H1 (cell line): ENCODE data around the gene ABCF2. TPM values are rescaled to one million over a fixed set of nuclear protein-coding genes. Genes with fewer than 3 reads are reported as not detected.

Experiments used
- CTCF ChIA-PET: fragments of 300-600 bp; sonication (Branson Sonifier 250); formaldehyde crosslinking; loops from one replicate; lab custom pipeline; 2021; ENCODE audit not compliant: partially characterized antibody; lab: Charles Lee
- POLR2A ChIA-PET: fragments of 300-600 bp; sonication (Branson Sonifier 250); formaldehyde crosslinking; loops from one replicate; lab custom pipeline; 2021; ENCODE audit warnings: inconsistent platforms; ENCODE audit not compliant: partially characterized antibody; lab: Charles Lee
- DNase-seq, 2 experiments: peaks; one replicate each; pipeline versions ENCODE4 v3.0.0 to v3.0.0-alpha.2; 2010 to 2022; ENCODE audit warnings: low spot score in 2 of 2, low read depth in 1 of 2, mixed read lengths in 1 of 2
- FAIRE-seq: peaks from 2 replicates; lab custom pipeline; 2011; peaks lifted over from hg19 to GRCh38; lab: Jason Lieb, UNC
- H2AFZ ChIP-seq: 2 replicates; pipeline ENCODE4 v1.8.1; 2012; ENCODE audit warnings: low read length, inconsistent platforms
- H2AK5ac ChIP-seq: 2 replicates; pipeline ENCODE4 v1.6.1; 2013; ENCODE audit warnings: low read depth, low read length
- H2BK120ac ChIP-seq: replicated peaks from 2 replicates; pipeline ENCODE3; 2013; ENCODE audit warnings: low read depth, low read length, inconsistent platforms
- H2BK12ac ChIP-seq: 2 replicates; pipeline ENCODE4 v1.6.1; 2013; ENCODE audit warnings: low read depth, low read length
- H2BK15ac ChIP-seq: 2 replicates; pipeline ENCODE4 v1.6.1; 2013; ENCODE audit warnings: low read length
- H2BK20ac ChIP-seq: 2 replicates; pipeline ENCODE4 v1.6.1; 2013; ENCODE audit warnings: low read length
- H2BK5ac ChIP-seq: 2 replicates; pipeline ENCODE4 v1.6.1; 2013; ENCODE audit warnings: low read depth, low read length
- H3K14ac ChIP-seq: 2 replicates; pipeline ENCODE4 v1.6.1; 2013; ENCODE audit warnings: inconsistent platforms; ENCODE audit not compliant: insufficient read length
- H3K18ac ChIP-seq: 2 replicates; pipeline ENCODE4 v1.6.1; 2013; ENCODE audit warnings: low read length; ENCODE audit errors: extremely low read depth
- H3K23ac ChIP-seq: 2 replicates; pipeline ENCODE4 v1.6.1; 2013; ENCODE audit warnings: inconsistent platforms; ENCODE audit not compliant: insufficient read length
- H3K23me2 ChIP-seq: 2 replicates; pipeline ENCODE4 v1.6.1; 2013; ENCODE audit warnings: low read depth, low read length
- H3K27ac ChIP-seq: 2 replicates; pipeline ENCODE4 v1.6.1; 2011; ENCODE audit warnings: low read depth, low read length, inconsistent platforms
- H3K27me3 ChIP-seq, 4 experiments: replicated peaks in 1 of 4; 1 replicate in 1 of 4; 2 replicates in 3 of 4; pipeline versions ENCODE4 v1.6.1 to v1.8.1; 2011 to 2013; ENCODE audit warnings: low read length in 3 of 4, mild to moderate bottlenecking in 3 of 4, inconsistent platforms in 2 of 4, mixed read lengths in 2 of 4, moderate library complexity in 1 of 4; ENCODE audit not compliant: control insufficient read depth in 3 of 4, insufficient read depth in 3 of 4; ENCODE audit errors: extremely low read depth in 1 of 4
- H3K36me3 ChIP-seq, 4 experiments: 2 replicates each; pipeline versions ENCODE4 v1.6.1 to v1.8.1; 2011 to 2013; ENCODE audit warnings: mild to moderate bottlenecking in 4 of 4, low read length in 3 of 4, moderate library complexity in 2 of 4, control low read depth in 1 of 4, inconsistent platforms in 1 of 4; ENCODE audit not compliant: insufficient read depth in 4 of 4, control insufficient read depth in 2 of 4
- H3K4ac ChIP-seq: replicated peaks from 2 replicates; pipeline ENCODE3; 2013; ENCODE audit warnings: low read length, low read depth, mixed read lengths, inconsistent platforms; ENCODE audit not compliant: insufficient read length
- H3K4me1 ChIP-seq, 4 experiments: replicated peaks in 1 of 4; 1 replicate in 1 of 4; 2 replicates in 3 of 4; pipeline versions ENCODE4 v1.6.1 to v1.8.1; 2011 to 2013; ENCODE audit warnings: low read length in 3 of 4, inconsistent platforms in 2 of 4, mixed read lengths in 1 of 4; ENCODE audit not compliant: insufficient read depth in 4 of 4, control insufficient read depth in 3 of 4
- H3K4me2 ChIP-seq, 2 experiments: 2 replicates each; pipeline versions ENCODE4 v1.6.1 to v1.8.1; 2011 to 2013; ENCODE audit warnings: low read depth in 2 of 2, low read length in 2 of 2, control low read depth in 1 of 2, inconsistent platforms in 1 of 2, mild to moderate bottlenecking in 1 of 2; ENCODE audit not compliant: insufficient read depth in 1 of 2
- H3K4me3 ChIP-seq, 4 experiments: fragments of 200-600, 300-600 bp in 1 of 4; sonication (generic), shearing (Covaris generic), sonication (Bioruptor Twin) in 1 of 4; 2 replicates each; pipeline versions ENCODE4 v1.5.1 to v1.8.1; 2011 to 2016; ENCODE audit warnings: low read length in 4 of 4, low read depth in 3 of 4, control low read depth in 2 of 4, inconsistent platforms in 2 of 4, mild to moderate bottlenecking in 2 of 4, mixed read lengths in 1 of 4, moderate library complexity in 1 of 4; ENCODE audit not compliant: insufficient read depth in 2 of 4; ENCODE audit errors: extremely low read depth in 1 of 4
- H3K56ac ChIP-seq: replicated peaks from 2 replicates; pipeline ENCODE3; 2013; ENCODE audit warnings: low read depth, mild to moderate bottlenecking, mixed read lengths, low read length, inconsistent platforms; ENCODE audit not compliant: insufficient read length
- H3K79me1 ChIP-seq: 2 replicates; pipeline ENCODE4 v1.6.1; 2013; ENCODE audit warnings: low read depth, low read length, control low read depth
- H3K79me2 ChIP-seq, 2 experiments: 2 replicates each; pipeline versions ENCODE4 v1.6.1 to v1.8.1; 2012 to 2013; ENCODE audit warnings: low read length in 2 of 2, mild to moderate bottlenecking in 2 of 2, inconsistent platforms in 1 of 2; ENCODE audit not compliant: insufficient read depth in 2 of 2, control insufficient read depth in 1 of 2
- H3K9ac ChIP-seq, 4 experiments: replicated peaks in 1 of 4; 1 replicate in 1 of 4; 2 replicates in 3 of 4; pipeline versions ENCODE4 v1.6.1 to v1.8.1; 2011 to 2013; ENCODE audit warnings: low read depth in 3 of 4, low read length in 3 of 4, control low read depth in 2 of 4, mild to moderate bottlenecking in 2 of 4, moderate library complexity in 2 of 4, inconsistent platforms in 1 of 4; ENCODE audit errors: extremely low read depth in 1 of 4
- H3K9me3 ChIP-seq, 2 experiments: 2 replicates each; pipeline versions ENCODE4 v1.6.1 to v1.8.1; 2012 to 2013; ENCODE audit warnings: mild to moderate bottlenecking in 2 of 2, moderate library complexity in 2 of 2, control low read depth in 1 of 2, inconsistent platforms in 1 of 2, low read depth in 1 of 2, low read length in 1 of 2, mixed read lengths in 1 of 2; ENCODE audit not compliant: insufficient read depth in 2 of 2
- H4K20me1 ChIP-seq, 2 experiments: replicated peaks in 1 of 2; 2 replicates each; pipeline versions ENCODE3 to v1.8.1; 2011 to 2013; ENCODE audit warnings: inconsistent platforms in 2 of 2, low read length in 2 of 2, mild to moderate bottlenecking in 1 of 2; ENCODE audit not compliant: insufficient read depth in 2 of 2, control insufficient read depth in 1 of 2
- H4K5ac ChIP-seq: 2 replicates; pipeline ENCODE4 v1.6.1; 2013; ENCODE audit warnings: low read length, low read depth, mixed read lengths, inconsistent platforms; ENCODE audit not compliant: insufficient read length
- H4K8ac ChIP-seq: 2 replicates; pipeline ENCODE4 v1.8.0; 2013; ENCODE audit warnings: mild to moderate bottlenecking, moderate library complexity, low read length, inconsistent platforms; ENCODE audit not compliant: insufficient read depth; ENCODE audit errors: extremely low read depth
- H4K91ac ChIP-seq: replicated peaks from 2 replicates; pipeline ENCODE3; 2013; ENCODE audit warnings: low read length, mixed read lengths, inconsistent platforms; ENCODE audit not compliant: insufficient read length
- ATF3 ChIP-seq: IDR thresholded peaks from 2 replicates; pipeline ENCODE4 v1.6.1; 2011; ENCODE audit warnings: low read depth, mild to moderate bottlenecking, low read length; ENCODE audit not compliant: insufficient read depth
- BCL11A ChIP-seq, 2 experiments: IDR thresholded peaks; one replicate each; pipeline ENCODE4 v1.6.1; 2011; ENCODE audit warnings: low read depth in 2 of 2, low read length in 2 of 2, mild to moderate bottlenecking in 2 of 2
- BRCA1 ChIP-seq: IDR thresholded peaks from 2 replicates; pipeline ENCODE4 v1.6.1; 2012; ENCODE audit warnings: low read depth, low read length, improper control_type of control experiment
- EZH2 ChIP-seq: fragments of 200-600 bp; sonication (generic); IDR thresholded peaks from 2 replicates; pipeline ENCODE4 v1.7.1; 2012; ENCODE audit warnings: low read depth, mild to moderate bottlenecking, moderate library complexity, low read length, inconsistent platforms; ENCODE audit not compliant: severe bottlenecking
- GABPA ChIP-seq: IDR thresholded peaks from 2 replicates; pipeline ENCODE4 v1.6.1; 2011; ENCODE audit warnings: mild to moderate bottlenecking, low read length, moderate library complexity, borderline replicate concordance; ENCODE audit not compliant: insufficient read depth
- KDM1A ChIP-seq: fragments of 200-600, 300-600 bp; sonication (generic); IDR thresholded peaks from 2 replicates; pipeline ENCODE4 v1.7.1; 2016; ENCODE audit warnings: mild to moderate bottlenecking, low read length, borderline replicate concordance
- NANOG ChIP-seq: IDR thresholded peaks from 2 replicates; pipeline ENCODE4 v1.6.1; 2011; ENCODE audit warnings: low read length, low read depth, mild to moderate bottlenecking, inconsistent platforms; ENCODE audit not compliant: insufficient read depth, poor library complexity, severe bottlenecking
- PHF8 ChIP-seq: fragments of 200-600 bp; sonication (generic); conservative IDR thresholded peaks from 2 replicates; pipeline ENCODE4 v1.7.1; 2012; ENCODE audit warnings: low read depth, mild to moderate bottlenecking, inconsistent platforms, low read length, moderate library complexity
- POLR2A ChIP-seq, 2 experiments: IDR thresholded peaks; 1 replicate in 1 of 2; 2 replicates in 1 of 2; pipeline ENCODE4 v1.6.1; 2011; ENCODE audit warnings: low read depth in 2 of 2, low read length in 2 of 2, mild to moderate bottlenecking in 2 of 2; ENCODE audit errors: control extremely low read depth in 1 of 2
- RNF2 ChIP-seq: fragments of 200-900, 300-1000 bp; sonication (generic); IDR thresholded peaks from 2 replicates; pipeline ENCODE4 v1.7.1; 2016; ENCODE audit warnings: borderline replicate concordance, low read depth, mild to moderate bottlenecking, antibody characterized with exemption, low read length; ENCODE audit not compliant: poor library complexity, severe bottlenecking; ENCODE audit errors: missing control alignments
- SUZ12 ChIP-seq: fragments of 200-600 bp; sonication (generic); IDR thresholded peaks from 2 replicates; pipeline ENCODE4 v1.6.1; 2012; ENCODE audit warnings: mild to moderate bottlenecking, inconsistent platforms, low read length, moderate library complexity, mixed read lengths
- WGBS, 2 experiments: shearing (Covaris generic) in 1 of 2; methylation state at CpG; one replicate each; pipeline versions ENCODE4 v1.1.6 to v1.1.7; 2013 to 2015; ENCODE audit warnings: low lambda C conversion rate in 2 of 2, mixed read lengths in 2 of 2, inconsistent platforms in 1 of 2, low coverage in 1 of 2, missing lambda C conversion rate in 1 of 2; ENCODE audit not compliant: insufficient replicate concordance in 2 of 2, insufficient coverage in 1 of 2, insufficient read length in 1 of 2; ENCODE audit errors: extremely low coverage in 1 of 2, missing lambda C conversion rate in 1 of 2; 5-methylcytosine and 5-hydroxymethylcytosine counted together
- polyA plus RNA-seq, 7 experiments: library from polyadenylated mRNA; depleted of rRNA in 3 of 7; stranded (reverse) in 5 of 7; unstranded in 2 of 7; fragments of >200 nt in 5 of 7; fragments of 200-250 nt in 2 of 7; gene quantifications; 1 replicate in 5 of 7; 2 replicates in 1 of 7; 4 replicates in 1 of 7; pipeline versions ENCODE4 v1.2.1 to v1.2.3, GENCODE V29; 2011 to 2013; ENCODE audit warnings: missing spikeins in 2 of 7, mixed read lengths in 2 of 7
- total RNA-seq: library from RNA; stranded (reverse); fragmentation: NEBNext Ultra II Directional; extraction: Animal tissue kit (Norgen Biotek cat#: 25700); gene quantifications from 2 replicates; pipeline ENCODE4 v1.2.1, GENCODE V29; 2021
- TF ChIP-seq, protein P1 (sequence below): IDR thresholded peaks from 2 replicates; pipeline ENCODE4 v1.6.1; 2011; ENCODE audit warnings: low read length, improper control_type of control experiment

Gene ABCF2
- total and polyA plus RNA-seq, 2 of the 8 experiments (the other 6 are each of a cell fraction or from before 2014, with no cell fraction given): 28.0 to 55.0 TPM

- Histone ChIP-seq H2BK12ac (no peak overlapping the region), H3K14ac (no peak overlapping the region), H3K4me1 (no peaks in the 10 kb centered on the region), H3K23me2 (no peaks in the 10 kb centered on the region), H3K4me2 (no peak overlapping the region), H2BK120ac (no peak overlapping the region), H3K23ac (no peak overlapping the region), H3K36me3 (no peaks in the 10 kb centered on the region), H3K18ac (no peak overlapping the region), H3K27ac (no peak overlapping the region), H3K27me3 (no peaks in the 10 kb centered on the region; a peak in 1 of 7 replicates), H3K79me1 (no peaks in the 10 kb centered on the region), H3K4ac (no peak overlapping the region), H2AFZ (no peak overlapping the region), H3K56ac (no peak overlapping the region), H4K5ac (no peak overlapping the region), H4K20me1 (peaks cover 0 to 2% of the 10 kb centered on the region in 2 experiments), H2BK15ac (no peak overlapping the region), H2BK5ac (no peak overlapping the region), H3K9me3 (no peaks in the 10 kb centered on the region), H4K91ac (no peak overlapping the region), H3K9ac (no peak overlapping the region), H2AK5ac (no peak overlapping the region), H3K79me2 (no peaks in the 10 kb centered on the region), H3K4me3 (no peak overlapping the region), H4K8ac (peak overlapping the region; percentile 16; the same call in 1 of the 2 replicates), H2BK20ac (no peak overlapping the region)
- ChIA-PET POLR2A (no interaction called here), CTCF (interaction anchor here (0.6 to 4.5 kb wide), 5 partner anchors 11 to 147 kb away, joined by 3 to 25 read pairs (median 3); no protein-coding TSS in a partner anchor)
- 77% methylated on average over 3 of the region's 5 CpGs; no CpG with 5 or more reads in 1 of the 2 experiments for WGBS, 2 experiments
- no peak for FAIRE-seq
- DNase-seq: no peak
- TF ChIP-seq BRCA1 (no peak), GABPA (no peak), RNF2 (no peak), ATF3 (no peak), NANOG (no peak), PHF8 (no peak), KDM1A (no peak), SUZ12 (no peak), POLR2A (IDR thresholded peaks at IDR 0.05; ENCODE audit: control extremely low read depth in 1 of 2, low read depth in 2 of 2, low read length in 2 of 2) (no peak), BCL11A (IDR thresholded peaks at IDR 0.05; ENCODE audit: low read depth in 2 of 2, low read length in 2 of 2) (no peak), EZH2 (no peak)
- TF ChIP-seq, protein P1, sequence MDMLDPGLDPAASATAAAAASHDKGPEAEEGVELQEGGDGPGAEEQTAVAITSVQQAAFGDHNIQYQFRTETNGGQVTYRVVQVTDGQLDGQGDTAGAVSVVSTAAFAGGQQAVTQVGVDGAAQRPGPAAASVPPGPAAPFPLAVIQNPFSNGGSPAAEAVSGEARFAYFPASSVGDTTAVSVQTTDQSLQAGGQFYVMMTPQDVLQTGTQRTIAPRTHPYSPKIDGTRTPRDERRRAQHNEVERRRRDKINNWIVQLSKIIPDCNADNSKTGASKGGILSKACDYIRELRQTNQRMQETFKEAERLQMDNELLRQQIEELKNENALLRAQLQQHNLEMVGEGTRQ: no peak
Measured at GRCh38 chr7:151264615-151265014, 37.6 kb upstream of the ABCF2 start.
